HepG2 (cell line): Measurements from ENCODE around the gene EFCAB14. TPM values are rescaled to one million over a fixed set of nuclear protein-coding genes. Genes with fewer than 3 reads are reported as not detected.

ENCODE experiments used
- ARID4A ChIP-seq: sonication (generic); formaldehyde crosslinking; IDR thresholded peaks from 2 replicates; pipeline ENCODE4 v1.5.0; 2020; ENCODE audit warnings: mild to moderate bottlenecking, missing genetic modification reagents, borderline replicate concordance
- ATF1 ChIP-seq: IDR thresholded peaks from 2 replicates; pipeline ENCODE4 v1.6.1; 2016; ENCODE audit warnings: mild to moderate bottlenecking, control low read depth
- E2F2 ChIP-seq: sonication (generic); formaldehyde crosslinking; IDR thresholded peaks from 2 replicates; pipeline ENCODE4 v1.4.0; 2020; ENCODE audit warnings: missing genetic modification reagents, borderline replicate concordance
- HNRNPH1 ChIP-seq: fragments of 200-400 bp; formaldehyde crosslinking; optimal IDR thresholded peaks from 2 replicates; pipeline ENCODE3; 2017; ENCODE audit warnings: mild to moderate bottlenecking, low read depth, low read length
- MLXIP ChIP-seq: sonication (generic); formaldehyde crosslinking; IDR thresholded peaks from 2 replicates; pipeline ENCODE4 v1.9.0; 2021; ENCODE audit warnings: missing genetic modification reagents, borderline replicate concordance
- PRPF4 ChIP-seq: fragments of 200-400 bp; formaldehyde crosslinking; IDR thresholded peaks from 2 replicates; pipeline ENCODE4 v1.6.1; 2016; ENCODE audit warnings: low read length, low read depth; ENCODE audit not compliant: poor library complexity, severe bottlenecking
- RARA ChIP-seq: IDR thresholded peaks from 2 replicates; pipeline ENCODE4 v1.6.1; 2016; ENCODE audit warnings: missing genetic modification reagents, missing compliant biosample characterization
- SNAI1 ChIP-seq: sonication (generic); formaldehyde crosslinking; IDR thresholded peaks from 2 replicates; pipeline ENCODE4 v1.5.0; 2020; ENCODE audit warnings: mild to moderate bottlenecking, missing genetic modification reagents, borderline replicate concordance
- SRF ChIP-seq: IDR thresholded peaks from 2 replicates; pipeline ENCODE4 v1.6.1; 2011; ENCODE audit warnings: mild to moderate bottlenecking, low read depth, low read length, moderate library complexity
- ZNF530 ChIP-seq: sonication (generic); formaldehyde crosslinking; IDR thresholded peaks from 2 replicates; pipeline ENCODE4 v1.5.0; 2020; ENCODE audit warnings: low read depth, mild to moderate bottlenecking, missing genetic modification reagents
- ZNF547 ChIP-seq: sonication (generic); formaldehyde crosslinking; IDR thresholded peaks from 2 replicates; pipeline ENCODE4 v1.5.1; 2020; ENCODE audit warnings: mild to moderate bottlenecking, missing genetic modification reagents
- ZNF563 ChIP-seq: sonication (generic); formaldehyde crosslinking; IDR thresholded peaks from 2 replicates; pipeline ENCODE4 v1.8.0; 2022; ENCODE audit warnings: mild to moderate bottlenecking, moderate library complexity, missing genetic modification reagents
- ZNF564 ChIP-seq: sonication (generic); formaldehyde crosslinking; IDR thresholded peaks from 2 replicates; pipeline ENCODE4 v1.8.1; 2023; ENCODE audit warnings: mild to moderate bottlenecking, missing genetic modification reagents
- ZNF768 ChIP-seq: sonication (generic); formaldehyde crosslinking; IDR thresholded peaks from 2 replicates; pipeline ENCODE4 v1.4.0; 2020; ENCODE audit warnings: missing genetic modification reagents
- polyA plus RNA-seq, 8 experiments: library from polyadenylated mRNA; depleted of rRNA in 3 of 8; stranded (reverse) in 7 of 8; unstranded in 1 of 8; fragments of >200 nt; fragmentation: Illumina TruSeq in 4 of 8; extraction: Trizol in 4 of 8; gene quantifications; 2 replicates each; pipeline versions ENCODE4 v1.2.1 to v1.2.3, GENCODE V29; 2011 to 2016; ENCODE audit warnings: low read depth in 4 of 8, missing spikeins in 1 of 8, mixed read lengths in 1 of 8; ENCODE audit not compliant: insufficient read depth in 1 of 8
- total RNA-seq, 5 experiments: library from RNA; depleted of rRNA; stranded (reverse); fragments of >200 nt; fragmentation: Illumina TruSeq; extraction: Trizol; gene quantifications; 2 replicates each; pipeline ENCODE4 v1.2.3, GENCODE V29; 2016; ENCODE audit warnings: low read depth in 1 of 5
- TF ChIP-seq, protein P1 (sequence below): sonication (generic); formaldehyde crosslinking; IDR thresholded peaks from 2 replicates; pipeline ENCODE4 v1.8.0; 2022; ENCODE audit warnings: missing genetic modification reagents, mild to moderate bottlenecking, moderate library complexity, borderline replicate concordance

Gene EFCAB14
- total and polyA plus RNA-seq, 2 of the 13 experiments (the other 11 are each of a cell fraction or from before 2014, with no cell fraction given), result 13.4 to 17.9 TPM

DNA sequence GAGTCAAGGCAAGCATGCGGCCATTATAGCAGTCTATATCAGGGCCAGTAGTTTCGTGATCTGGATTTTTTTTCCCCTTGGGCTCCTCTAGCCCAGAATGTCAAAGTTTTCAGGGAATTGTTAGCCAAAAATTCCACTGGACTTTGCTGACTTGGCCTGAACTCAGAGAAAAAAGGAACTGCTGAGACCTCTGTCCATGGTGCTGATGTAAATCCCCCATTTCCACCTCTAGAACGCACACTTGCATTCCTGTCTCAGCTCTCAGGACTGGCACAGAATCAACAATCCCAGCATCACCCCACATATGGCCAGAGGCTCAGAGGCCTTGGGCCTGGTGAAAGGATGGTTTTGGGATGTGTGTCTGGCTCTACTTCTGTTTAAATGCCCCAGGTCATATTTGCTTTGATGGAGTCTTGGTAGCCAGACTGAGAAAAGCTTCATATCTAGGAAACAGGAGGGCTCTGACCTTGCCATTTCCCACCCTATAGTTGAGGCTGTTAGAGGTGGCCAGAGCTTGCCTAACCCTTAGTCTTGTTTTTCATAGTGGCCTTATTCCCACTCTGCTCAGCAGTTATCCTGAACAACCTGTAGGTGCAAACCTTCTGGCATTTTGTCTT lies 16.9 kb upstream of the EFCAB14 start (continued):
- TF ChIP-seq ZNF564 (CRISPR knock-in tag), result no peak
- no peak for TF ChIP-seq HNRNPH1
- peak; percentile 89 for TF ChIP-seq MLXIP
- no peak for TF ChIP-seq SNAI1 (CRISPR knock-in tag)
- TF ChIP-seq, protein P1, sequence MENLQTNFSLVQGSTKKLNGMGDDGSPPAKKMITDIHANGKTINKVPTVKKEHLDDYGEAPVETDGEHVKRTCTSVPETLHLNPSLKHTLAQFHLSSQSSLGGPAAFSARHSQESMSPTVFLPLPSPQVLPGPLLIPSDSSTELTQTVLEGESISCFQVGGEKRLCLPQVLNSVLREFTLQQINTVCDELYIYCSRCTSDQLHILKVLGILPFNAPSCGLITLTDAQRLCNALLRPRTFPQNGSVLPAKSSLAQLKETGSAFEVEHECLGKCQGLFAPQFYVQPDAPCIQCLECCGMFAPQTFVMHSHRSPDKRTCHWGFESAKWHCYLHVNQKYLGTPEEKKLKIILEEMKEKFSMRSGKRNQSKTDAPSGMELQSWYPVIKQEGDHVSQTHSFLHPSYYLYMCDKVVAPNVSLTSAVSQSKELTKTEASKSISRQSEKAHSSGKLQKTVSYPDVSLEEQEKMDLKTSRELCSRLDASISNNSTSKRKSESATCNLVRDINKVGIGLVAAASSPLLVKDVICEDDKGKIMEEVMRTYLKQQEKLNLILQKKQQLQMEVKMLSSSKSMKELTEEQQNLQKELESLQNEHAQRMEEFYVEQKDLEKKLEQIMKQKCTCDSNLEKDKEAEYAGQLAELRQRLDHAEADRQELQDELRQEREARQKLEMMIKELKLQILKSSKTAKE (CRISPR knock-in tag), result no peak
- TF ChIP-seq RARA, result peak; percentile 43
- no peak for TF ChIP-seq SRF
- TF ChIP-seq ZNF530 (CRISPR knock-in tag), result no peak
- no peak for TF ChIP-seq ZNF768 (CRISPR knock-in tag)
- no peak for TF ChIP-seq ATF1 (CRISPR knock-in tag)
- TF ChIP-seq ZNF563 (CRISPR knock-in tag), result no peak
- TF ChIP-seq ZNF547 (CRISPR knock-in tag), result peak; percentile 53; the same call in 1 of the 2 replicates
- no peak for TF ChIP-seq PRPF4
- peak; percentile 55; the same call in 1 of the 2 replicates for TF ChIP-seq E2F2 (CRISPR knock-in tag)
- 0 out of 2 replicates have a peak, but pooled peaks have one; percentile 37 for TF ChIP-seq ARID4A (CRISPR knock-in tag)
